A549 (cell line): ENCODE results near the gene NSUN7.

Source experiments
- CHD2 ChIP-seq: fragments of 150-350 bp; IDR thresholded peaks from 2 replicates; pipeline ENCODE4 v1.6.1; 2014; ENCODE audit warnings: low read length; ENCODE audit not compliant: partially characterized antibody
- FOSL2 ChIP-seq, 2 experiments: fragments of 450-650 bp in 1 of 2; fragments of >200 bp in 1 of 2; sonication (Bioruptor Twin) in 1 of 2; formaldehyde crosslinking; IDR thresholded peaks; 2 replicates each; pipeline versions ENCODE4 v1.5.0 to v1.6.1; 2016 to 2020; ENCODE audit warnings: mild to moderate bottlenecking in 1 of 2, moderate library complexity in 1 of 2
- GATA3 ChIP-seq: IDR thresholded peaks from 2 replicates; pipeline ENCODE4 v1.6.1; 2012; ENCODE audit warnings: borderline replicate concordance
- RAD21 ChIP-seq, 2 experiments: fragments of >200 bp in 1 of 2; sonication (Bioruptor Twin) in 1 of 2; formaldehyde crosslinking in 1 of 2; IDR thresholded peaks in 1 of 2; conservative IDR thresholded peaks in 1 of 2; 2 replicates in 1 of 2; 3 replicates in 1 of 2; pipeline ENCODE4 v1.6.1; 2012 to 2018; ENCODE audit warnings: inconsistent platforms in 1 of 2
- SMC3 ChIP-seq: fragments of >200 bp; sonication (Bioruptor Twin); formaldehyde crosslinking; IDR thresholded peaks from 3 replicates; pipeline ENCODE4 v1.6.1; 2018; ENCODE audit warnings: inconsistent platforms

- TF ChIP-seq CHD2 (no peak), RAD21 (conservative IDR thresholded peaks at IDR 0.05 in 1 of 2, IDR thresholded peaks at IDR 0.05 in 1 of 2) (no peak), SMC3 (no peak), GATA3 (no peak), FOSL2 (IDR thresholded peaks at IDR 0.05) (no peak), FOSL2 (CRISPR knock-in tag; IDR thresholded peaks at IDR 0.05) (no peak)
These were observed 17.9 kb upstream of the NSUN7 start for GRCh38 chr4:40731792-40732245.
